Endometrium (tissue), 2 donors: ENCODE measurements around the gene FUT4.
"Not testable (repeated sequence)": the region's sequence is repeated elsewhere in the genome, so short reads cannot be mapped to it uniquely, and the experiment has no call there.

ENCODE experiments used
- FAIRE-seq: peaks from 2 replicates; lab custom pipeline; 2012; peaks lifted over from hg19 to GRCh38; lab: Jason Lieb, UNC
- donor health status: control.
- donor health status: control.

The FUT4 gene

GRCh38 chr11:94568200-94568599 lies 24.5 kb downstream of the FUT4 start:
- FAIRE-seq, result no peak

- no peak for FAIRE-seq
Observed at GRCh38 chr11:94568717-94569116, 25.0 kb downstream of the FUT4 start.

- not testable (repeated sequence) for FAIRE-seq
Observed at GRCh38 chr11:94572975-94573374, 29.3 kb downstream of the FUT4 start.

GRCh38 chr11:94574193-94574961 lies 30.7 kb downstream of the FUT4 start:
- FAIRE-seq, result no peak

GRCh38 chr11:94576306-94576705 lies 32.6 kb downstream of the FUT4 start:
- FAIRE-seq, result no peak

GRCh38 chr11:94577841-94578240 lies 34.1 kb downstream of the FUT4 start:
- peak; percentile 64 for FAIRE-seq

- no peak for FAIRE-seq
Observed at GRCh38 chr11:94581926-94582325, 38.2 kb downstream of the FUT4 start.

GRCh38 chr11:94583213-94583865 lies 39.6 kb downstream of the FUT4 start:
- FAIRE-seq, result no peak

GRCh38 chr11:94583866-94584500 lies 40.3 kb downstream of the FUT4 start:
- no peak for FAIRE-seq

- no peak for FAIRE-seq
Observed at GRCh38 chr11:94584978-94585377, 41.3 kb downstream of the FUT4 start.

- no peak for FAIRE-seq
Observed at GRCh38 chr11:94585399-94585798, 41.7 kb downstream of the FUT4 start.

- FAIRE-seq, result no peak
Observed at GRCh38 chr11:94586546-94586945, 42.8 kb downstream of the FUT4 start.

GRCh38 chr11:94586978-94587377 lies 43.3 kb downstream of the FUT4 start:
- FAIRE-seq, result no peak

GRCh38 chr11:94588366-94588942 lies 44.7 kb downstream of the FUT4 start:
- FAIRE-seq, result no peak

- no peak for FAIRE-seq
Observed at GRCh38 chr11:94590352-94591041, 46.8 kb downstream of the FUT4 start.

- FAIRE-seq, result no peak
Observed at GRCh38 chr11:94593030-94593429, 49.3 kb downstream of the FUT4 start.

- FAIRE-seq, result no peak
Observed at GRCh38 chr11:94595076-94595475, 51.4 kb downstream of the FUT4 start.

GRCh38 chr11:94597896-94598295 lies 54.2 kb downstream of the FUT4 start:
- no peak for FAIRE-seq
